ENCODE measurements around the gene NANOS3.

Gene NANOS3

GRCh38 chr19:13876834-13877233, at the start of gene NANOS3:
Gene NANOS3 (plus strand): TSS chr19:13877134. CDS start chr19:13877249, 115 bp downstream.
- no peak for DNase-seq

GRCh38 chr19:13827656-13828055, 49.3 kb upstream of the NANOS3 start:
- no peak for DNase-seq

- DNase-seq, result no peak
Measured at GRCh38 chr19:13830114-13830740, 46.7 kb upstream of the NANOS3 start.

GRCh38 chr19:13830741-13831536, 46.0 kb upstream of the NANOS3 start:
- DNase-seq, result no peak

GRCh38 chr19:13831537-13832467, 45.1 kb upstream of the NANOS3 start:
- no peak for DNase-seq

GRCh38 chr19:13833330-13834243, 43.3 kb upstream of the NANOS3 start:
- peak; percentile 90 for DNase-seq

GRCh38 chr19:13834244-13835069, 42.5 kb upstream of the NANOS3 start:
- DNase-seq, result no peak

- DNase-seq, result no peak
Measured at GRCh38 chr19:13835791-13836723, 40.9 kb upstream of the NANOS3 start.

GRCh38 chr19:13838435-13839129, 38.4 kb upstream of the NANOS3 start:
- DNase-seq, result no peak

- DNase-seq, result peak; percentile 89
Measured at GRCh38 chr19:13839130-13839937, 37.6 kb upstream of the NANOS3 start.

- DNase-seq, result peak; percentile 72
Measured at GRCh38 chr19:13839938-13840304, 37.0 kb upstream of the NANOS3 start.

- peak; percentile 56 for DNase-seq
Measured at GRCh38 chr19:13840305-13841085, 36.4 kb upstream of the NANOS3 start.

GRCh38 chr19:13841086-13841961, 35.6 kb upstream of the NANOS3 start:
- peak; percentile 43 for DNase-seq

- DNase-seq, result no peak
Measured at GRCh38 chr19:13841962-13842290, 35.0 kb upstream of the NANOS3 start.

GRCh38 chr19:13842291-13843103, 34.4 kb upstream of the NANOS3 start:
- DNase-seq, result peak; percentile 76
